ENCODE data around the gene REEP3.

DNA sequence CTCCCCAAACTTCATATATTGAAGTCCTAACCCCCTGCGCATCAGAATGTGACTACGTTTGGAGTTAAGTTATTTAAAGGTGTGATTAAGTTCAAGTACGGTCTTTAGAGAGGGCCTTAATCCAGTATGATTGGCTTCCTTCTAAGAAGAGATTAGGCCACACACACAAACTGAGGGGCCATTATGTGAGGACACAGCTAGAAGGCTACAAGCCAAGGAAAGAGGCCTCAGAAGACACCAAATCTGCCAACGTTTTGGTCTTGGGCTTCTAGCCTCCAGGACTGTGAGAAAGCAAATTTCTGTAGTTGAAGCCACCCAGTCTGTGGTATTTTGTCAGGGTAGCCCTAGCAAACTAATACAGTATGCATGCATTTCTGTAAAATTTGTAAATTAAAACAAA lies 41.7 kb downstream of the REEP3 start:
- TF ChIP-seq, protein P1, sequence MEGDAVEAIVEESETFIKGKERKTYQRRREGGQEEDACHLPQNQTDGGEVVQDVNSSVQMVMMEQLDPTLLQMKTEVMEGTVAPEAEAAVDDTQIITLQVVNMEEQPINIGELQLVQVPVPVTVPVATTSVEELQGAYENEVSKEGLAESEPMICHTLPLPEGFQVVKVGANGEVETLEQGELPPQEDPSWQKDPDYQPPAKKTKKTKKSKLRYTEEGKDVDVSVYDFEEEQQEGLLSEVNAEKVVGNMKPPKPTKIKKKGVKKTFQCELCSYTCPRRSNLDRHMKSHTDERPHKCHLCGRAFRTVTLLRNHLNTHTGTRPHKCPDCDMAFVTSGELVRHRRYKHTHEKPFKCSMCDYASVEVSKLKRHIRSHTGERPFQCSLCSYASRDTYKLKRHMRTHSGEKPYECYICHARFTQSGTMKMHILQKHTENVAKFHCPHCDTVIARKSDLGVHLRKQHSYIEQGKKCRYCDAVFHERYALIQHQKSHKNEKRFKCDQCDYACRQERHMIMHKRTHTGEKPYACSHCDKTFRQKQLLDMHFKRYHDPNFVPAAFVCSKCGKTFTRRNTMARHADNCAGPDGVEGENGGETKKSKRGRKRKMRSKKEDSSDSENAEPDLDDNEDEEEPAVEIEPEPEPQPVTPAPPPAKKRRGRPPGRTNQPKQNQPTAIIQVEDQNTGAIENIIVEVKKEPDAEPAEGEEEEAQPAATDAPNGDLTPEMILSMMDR (conservative IDR thresholded peaks at IDR 0.05; ENCODE audit: low read length), result no peak
- TF ChIP-seq EZH2phosphoT487 (IDR thresholded peaks at IDR 0.05; ENCODE audit: borderline replicate concordance), result no peak

Data from Loucy (cell line).